Thyroid gland (tissue), 4 donors: Measurements from ENCODE around the gene ABCC1.

Experiments
- CTCF ChIP-seq, 6 experiments: fragments of 200-600 bp in 3 of 6; fragments of 450-650 bp in 3 of 6; sonication (generic) in 3 of 6; IDR thresholded peaks; one replicate each; pipeline ENCODE4 v1.5.1; 2016 to 2019; ENCODE audit warnings: antibody characterized with exemption in 6 of 6, mild to moderate bottlenecking in 2 of 6, inconsistent platforms in 1 of 6, moderate library complexity in 1 of 6
- POLR2A ChIP-seq, 2 donors: fragments of 450-650 bp; IDR thresholded peaks; one replicate each; pipeline ENCODE4 v1.6.1; 2017; ENCODE audit warnings: antibody characterized with exemption in 2 of 2, mild to moderate bottlenecking in 2 of 2, moderate library complexity in 1 of 2

GRCh38 chr16:15950161-15950854 lies 892 bp downstream of the ABCC1 start:
- TF ChIP-seq CTCF (IDR thresholded peaks at IDR 0.05): no peak
- TF ChIP-seq POLR2A (IDR thresholded peaks at IDR 0.05): peak in 1 of 2 donors; percentile 59
